DMS114 treated with DMSO at 0.1 percent for 48 hours (cell line): ENCODE data around the gene COX6B2.
"Not testable (repeated sequence)": the region's sequence is repeated elsewhere in the genome, so short reads cannot be mapped to it uniquely, and the experiment has no call there.

ENCODE experiments used
- DNase-seq: peaks from one replicate; lab custom pipeline; 2025; ENCODE audit not compliant: unreplicated experiment; lab: John Stamatoyannopoulos, UW

Gene COX6B2

GRCh38 chr19:55354698-55355212 is at the start of gene COX6B2:
Gene COX6B2, minus strand, starts transcription at chr19:55354719. Its CDS starts 198 bp downstream, at chr19:55354521.
- DNase-seq, result no peak

- no peak for DNase-seq
These were observed 48.0 kb upstream of the COX6B2 start for GRCh38 chr19:55402509-55402908.

- not testable (repeated sequence) for DNase-seq
These were observed 46.9 kb upstream of the COX6B2 start for GRCh38 chr19:55401390-55401789.

GRCh38 chr19:55400281-55401087 is 46.0 kb upstream of the COX6B2 start:
- DNase-seq, result no peak

- no peak for DNase-seq
These were observed 43.8 kb upstream of the COX6B2 start for GRCh38 chr19:55398200-55398925.

- DNase-seq, result no peak
These were observed 38.6 kb upstream of the COX6B2 start for GRCh38 chr19:55392820-55393761.

- DNase-seq, result no peak
These were observed 37.4 kb upstream of the COX6B2 start for GRCh38 chr19:55391702-55392615.

- DNase-seq, result no peak
These were observed 36.7 kb upstream of the COX6B2 start for GRCh38 chr19:55391191-55391670.

GRCh38 chr19:55390461-55390880 is 36.0 kb upstream of the COX6B2 start:
- no peak for DNase-seq

GRCh38 chr19:55389386-55390317 is 35.1 kb upstream of the COX6B2 start:
- no peak for DNase-seq

- no peak for DNase-seq
These were observed 33.4 kb upstream of the COX6B2 start for GRCh38 chr19:55387736-55388497.

- DNase-seq, result no peak
These were observed 32.0 kb upstream of the COX6B2 start for GRCh38 chr19:55386493-55386971.

- DNase-seq, result peak; percentile 98
These were observed 31.4 kb upstream of the COX6B2 start, which contains the start of gene RPL28 for GRCh38 chr19:55385724-55386492. Gene RPL28, plus strand, starts transcription at chr19:55385932. Its CDS starts 426 bp downstream, at chr19:55386358.

GRCh38 chr19:55384920-55385723 is 30.6 kb upstream of the COX6B2 start:
- peak; percentile 97 for DNase-seq

- DNase-seq, result no peak
These were observed 29.8 kb upstream of the COX6B2 start, which contains the start of gene TMEM238 for GRCh38 chr19:55384131-55384919. Gene TMEM238, minus strand, starts transcription at chr19:55384292. Its CDS starts 33 bp downstream, at chr19:55384259.
